ENCODE measurements around the gene GPR55. TPM values are rescaled to one million over a fixed set of nuclear protein-coding genes. Genes with fewer than 3 reads are reported as not detected.
"Not testable (repeated sequence)": the region's sequence is repeated elsewhere in the genome, so short reads cannot be mapped to it uniquely, and the experiment has no call there.

GPR55 gene
- under 1 TPM; 0.05 to 0.18 (median 0.11) TPM for polyA plus RNA-seq

GRCh38 chr2:230924470-230925341 lies at the start of gene GPR55:
GPR55 (minus strand) TSS chr2:230925242; CDS start chr2:230910962, 14,280 bp downstream.
- 47 to 65% (median 53%) methylated on average over 26 of the region's 26 CpGs for WGBS, 3 donors

DNA sequence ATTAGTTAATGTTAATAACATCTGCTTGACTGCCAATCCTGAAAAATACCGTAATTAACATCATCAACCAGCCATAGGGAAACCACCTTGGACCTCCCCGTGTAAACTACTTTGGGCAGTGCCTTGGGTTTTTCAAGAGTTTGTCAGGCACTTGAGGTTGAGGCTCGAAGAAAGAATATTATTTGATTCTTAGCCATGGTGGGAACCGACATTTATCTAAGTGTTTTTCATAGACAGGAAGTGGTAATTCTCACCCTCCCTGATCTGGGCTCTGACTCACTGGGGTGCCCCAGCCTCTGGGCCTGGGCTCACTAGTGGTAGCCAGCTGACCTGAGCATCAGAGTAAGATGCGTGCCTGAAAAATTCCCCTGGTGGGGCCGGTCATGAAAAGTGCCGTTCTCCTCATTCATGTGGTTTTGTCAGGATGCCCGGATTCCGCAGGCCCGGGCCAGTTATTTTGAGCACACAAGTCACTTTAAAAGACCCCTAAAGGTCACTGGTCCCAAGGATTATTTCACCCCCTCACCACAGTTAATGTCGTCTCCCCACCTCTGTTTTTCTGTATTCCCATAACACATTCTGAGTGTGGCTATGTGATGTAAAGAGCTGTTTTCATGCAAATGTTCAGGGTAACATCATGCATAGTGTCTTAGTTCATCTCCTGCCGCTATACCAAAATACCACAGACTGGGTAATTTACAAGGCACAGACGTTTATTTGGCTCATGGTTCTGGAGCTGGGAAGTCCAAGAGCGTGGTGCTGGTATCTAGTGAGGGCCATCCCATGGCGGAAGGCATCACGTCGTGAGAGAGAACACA lies 49.3 kb upstream of the GPR55 start:
- no peak overlapping the region for H3K27ac ChIP-seq (ENCODE audit: low read depth, low read length)
- 79 to 85% (median 83%) methylated on average over 17 of the region's 17 CpGs for WGBS, 3 donors

More at GRCh38 chr2:230924470-230925341, at the start of gene GPR55:
- H3K27ac ChIP-seq (ENCODE audit: low read depth, low read length), result no peak within 1 kb of the TSS

DNA sequence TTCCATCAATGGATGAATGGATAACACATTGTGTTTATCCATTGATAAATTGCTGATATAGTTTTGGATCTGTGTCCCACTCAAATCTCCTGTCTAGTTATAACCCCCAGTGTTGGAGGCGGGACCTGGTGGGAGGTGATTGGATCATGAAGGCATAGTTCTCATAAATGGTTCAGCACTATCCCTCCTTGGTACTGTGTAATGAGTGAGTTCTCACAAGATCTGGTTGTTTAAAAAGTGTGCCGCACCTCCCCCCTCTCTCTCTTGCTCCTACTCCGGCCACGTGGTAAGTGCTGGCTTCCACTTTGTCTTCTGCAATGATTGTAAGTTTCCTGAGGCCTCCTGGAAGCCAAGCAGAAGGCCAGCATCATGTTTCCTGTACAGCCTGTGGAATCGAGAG lies 47.0 kb upstream of the GPR55 start:
- WGBS, 3 donors, result 60 to 73% (median 66%) methylated on average over 5 of the region's 5 CpGs
- no peak overlapping the region for H3K27ac ChIP-seq (ENCODE audit: low read depth, low read length)

- no peak overlapping the region for H3K27ac ChIP-seq (ENCODE audit: low read depth, low read length)
- 61 to 79% (median 67%) methylated on average over 2 of the region's 2 CpGs for WGBS, 3 donors
Observed at GRCh38 chr2:230969659-230970015, 44.6 kb upstream of the GPR55 start.

GRCh38 chr2:230968921-230969658 lies 44.0 kb upstream of the GPR55 start:
- H3K27ac ChIP-seq (ENCODE audit: low read depth, low read length), result no peak overlapping the region
- WGBS, 3 donors, result 78 to 83% (median 82%) methylated on average over 16 of the region's 16 CpGs

DNA sequence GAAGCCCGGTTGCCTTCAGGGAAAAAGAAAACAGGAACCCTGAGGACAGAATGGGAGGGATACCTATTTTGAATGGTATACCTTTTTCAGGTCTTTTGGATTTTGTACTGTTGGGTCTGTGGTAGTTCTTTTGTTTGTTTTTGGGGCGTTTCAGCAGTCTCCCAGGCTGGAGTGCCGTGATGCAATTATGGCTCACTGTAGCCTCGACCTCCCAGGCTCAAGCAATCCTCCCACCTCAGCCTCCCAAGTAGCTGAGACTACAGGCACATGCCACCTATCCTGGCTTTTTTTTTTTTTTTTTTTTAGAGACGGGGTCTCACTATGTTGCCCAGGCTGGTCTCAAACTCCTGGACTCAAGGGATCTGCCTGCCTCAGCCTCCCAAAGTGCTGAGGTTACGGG lies 43.3 kb upstream of the GPR55 start:
- H3K27ac ChIP-seq (ENCODE audit: low read depth, low read length), result not testable (repeated sequence)
- 88 to 91% (median 90%) methylated on average over 5 to 6 of the region's 6 CpGs for WGBS, 3 donors

DNA sequence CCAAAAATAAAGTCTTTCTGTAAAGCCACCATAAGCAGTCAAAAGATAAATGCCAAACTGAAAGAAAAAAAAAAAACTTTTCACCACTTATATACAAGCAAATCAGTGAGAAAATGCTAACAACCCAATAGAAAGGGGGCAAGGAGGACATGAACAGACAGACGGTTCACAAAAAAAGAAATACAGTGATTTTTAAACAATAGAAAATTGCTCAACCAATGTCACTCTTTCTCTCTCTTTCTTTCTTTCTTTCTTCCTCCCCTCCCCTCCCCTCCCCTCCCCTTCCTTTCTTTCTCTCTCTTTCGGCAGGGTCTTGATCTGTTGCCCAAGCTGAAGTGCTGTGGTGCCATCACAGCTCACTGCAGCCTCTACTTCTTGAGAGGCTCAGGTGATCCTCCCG lies 42.1 kb upstream of the GPR55 start:
- 77 to 79% (median 78%) methylated on average over 3 of the region's 3 CpGs for WGBS, 3 donors
- no peak overlapping the region for H3K27ac ChIP-seq (ENCODE audit: low read depth, low read length)

GRCh38 chr2:230964136-230964730 lies 39.2 kb upstream of the GPR55 start:
- no peak overlapping the region for H3K27ac ChIP-seq (ENCODE audit: low read depth, low read length)
- 94 to 97% (median 97%) methylated on average over 31 to 36 of the region's 36 CpGs for WGBS, 3 donors

DNA sequence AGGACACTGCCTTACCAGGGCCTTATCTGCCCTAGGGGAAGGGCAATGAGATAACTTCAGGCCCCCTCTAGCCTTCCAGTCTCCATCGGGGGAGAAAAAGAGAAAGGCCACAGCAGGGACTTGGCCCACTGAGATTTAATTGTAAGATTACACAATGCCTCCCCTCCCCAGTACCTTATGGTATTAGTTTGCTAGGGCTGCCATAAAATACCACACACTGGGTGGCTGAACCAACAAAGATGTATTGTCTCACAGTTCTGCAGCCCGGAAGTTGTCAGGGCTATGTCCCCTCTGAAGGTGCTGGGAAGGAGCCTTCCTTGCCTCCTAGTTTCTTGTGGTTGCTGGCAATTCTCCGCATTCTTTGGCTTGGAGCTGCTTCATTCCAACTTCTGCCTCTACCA lies 36.0 kb upstream of the GPR55 start:
- no peak overlapping the region for H3K27ac ChIP-seq (ENCODE audit: low read depth, low read length)
- WGBS, 3 donors, result 44 to 76% (median 60%) methylated on average over 3 of the region's 3 CpGs

- no peak overlapping the region for H3K27ac ChIP-seq (ENCODE audit: low read depth, low read length)
- WGBS, 3 donors, result 46 to 69% (median 68%) methylated on average over 1 of the region's 1 CpG
Observed at GRCh38 chr2:230960026-230960425, 35.0 kb upstream of the GPR55 start.

GRCh38 chr2:230958820-230959756 lies 34.0 kb upstream of the GPR55 start:
- H3K27ac ChIP-seq (ENCODE audit: low read depth, low read length), result no peak overlapping the region
- 83 to 89% (median 86%) methylated on average over 8 of the region's 8 CpGs for WGBS, 3 donors

DNA sequence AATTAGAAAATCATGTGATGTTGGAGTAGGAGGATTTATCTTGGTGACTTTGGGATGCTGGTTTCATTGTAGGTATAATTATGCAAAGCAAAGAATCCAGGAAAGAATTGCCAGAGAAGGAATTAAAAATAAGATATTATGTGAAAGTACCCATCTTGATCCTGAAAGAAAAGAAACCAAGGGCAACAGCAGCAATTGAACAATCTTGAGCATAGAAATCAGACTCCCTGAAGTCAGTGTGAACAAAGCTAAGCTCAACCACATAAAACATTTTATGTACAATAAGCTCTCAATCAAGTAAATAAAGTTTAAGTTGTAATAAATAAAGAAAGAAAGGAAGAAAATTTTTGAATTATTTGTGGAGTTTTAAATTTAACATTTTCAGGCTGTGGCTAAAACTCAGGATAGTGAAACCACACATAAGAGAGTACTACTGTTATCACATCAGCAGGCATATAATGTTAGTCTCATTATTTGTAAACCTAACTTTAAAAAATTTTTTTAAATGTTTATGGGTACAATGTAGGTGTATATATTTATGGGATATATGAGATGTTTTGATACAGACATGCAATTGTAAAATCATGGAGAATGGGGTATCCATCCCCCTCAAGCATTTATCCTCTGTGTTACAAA lies 32.8 kb upstream of the GPR55 start:
- H3K27ac ChIP-seq (ENCODE audit: low read depth, low read length), result no peak overlapping the region

- no peak overlapping the region for H3K27ac ChIP-seq (ENCODE audit: low read depth, low read length)
- WGBS, 3 donors, result 11 to 15% (median 13%) methylated on average over 37 to 43 of the region's 43 CpGs
Observed at GRCh38 chr2:230956827-230957755, 32.0 kb upstream of the GPR55 start.

- H3K27ac ChIP-seq (ENCODE audit: low read depth, low read length), result no peak overlapping the region
- WGBS, 3 donors, result 75 to 92% (median 76%) methylated on average over 1 of the region's 1 CpG
Observed at GRCh38 chr2:230955163-230955737, 30.2 kb upstream of the GPR55 start.

- H3K27ac ChIP-seq (ENCODE audit: low read depth, low read length), result no peak overlapping the region
Observed at GRCh38 chr2:230954746-230955145, 29.7 kb upstream of the GPR55 start.

- H3K27ac ChIP-seq (ENCODE audit: low read depth, low read length), result no peak overlapping the region
- WGBS, 3 donors, result 59 to 76% (median 67%) methylated on average over 9 of the region's 9 CpGs
Observed at GRCh38 chr2:230953845-230954244, 28.8 kb upstream of the GPR55 start.
